Adrenal gland (tissue), 5 donors: ENCODE data around the gene SIK2.

Experiments
- POLR2A ChIP-seq, 2 donors: fragments of 450-650 bp; IDR thresholded peaks; one replicate each; pipeline ENCODE4 v1.6.1; 2017; ENCODE audit warnings: antibody characterized with exemption in 2 of 2, mild to moderate bottlenecking in 2 of 2, moderate library complexity in 1 of 2
- TF ChIP-seq, protein P1 (sequence below), 6 experiments: fragments of 450-650 bp in 4 of 6; fragments of 200-600 bp in 2 of 6; sonication (generic) in 1 of 6; IDR thresholded peaks; 1 replicate in 5 of 6; 2 replicates in 1 of 6; pipeline versions ENCODE4 v1.5.1 to v1.8.0; 2016 to 2021; ENCODE audit warnings: antibody characterized with exemption in 6 of 6, mild to moderate bottlenecking in 2 of 6, moderate library complexity in 1 of 6
- donor health status: DM: no; HTN: no; CAD: no.

DNA sequence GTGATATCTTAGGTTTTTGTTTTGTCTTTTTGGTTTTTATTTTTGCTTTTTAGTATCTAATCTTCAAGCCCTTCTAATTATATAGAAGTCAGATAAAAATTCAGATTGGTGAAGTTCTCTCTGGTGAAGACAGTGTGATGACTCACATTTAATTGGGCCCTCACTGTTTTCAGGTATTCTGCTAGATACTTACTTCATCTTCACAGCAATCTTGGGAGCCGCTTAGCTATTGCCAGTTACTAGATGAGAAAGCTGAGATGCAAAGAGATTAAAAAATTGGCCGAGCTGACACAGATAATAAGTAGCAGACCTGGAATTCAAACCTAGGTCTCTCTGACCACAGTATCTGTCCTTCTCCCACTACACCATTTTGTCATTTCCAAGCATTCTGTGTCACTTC lies 88.9 kb downstream of the SIK2 start:
- TF ChIP-seq, protein P1, sequence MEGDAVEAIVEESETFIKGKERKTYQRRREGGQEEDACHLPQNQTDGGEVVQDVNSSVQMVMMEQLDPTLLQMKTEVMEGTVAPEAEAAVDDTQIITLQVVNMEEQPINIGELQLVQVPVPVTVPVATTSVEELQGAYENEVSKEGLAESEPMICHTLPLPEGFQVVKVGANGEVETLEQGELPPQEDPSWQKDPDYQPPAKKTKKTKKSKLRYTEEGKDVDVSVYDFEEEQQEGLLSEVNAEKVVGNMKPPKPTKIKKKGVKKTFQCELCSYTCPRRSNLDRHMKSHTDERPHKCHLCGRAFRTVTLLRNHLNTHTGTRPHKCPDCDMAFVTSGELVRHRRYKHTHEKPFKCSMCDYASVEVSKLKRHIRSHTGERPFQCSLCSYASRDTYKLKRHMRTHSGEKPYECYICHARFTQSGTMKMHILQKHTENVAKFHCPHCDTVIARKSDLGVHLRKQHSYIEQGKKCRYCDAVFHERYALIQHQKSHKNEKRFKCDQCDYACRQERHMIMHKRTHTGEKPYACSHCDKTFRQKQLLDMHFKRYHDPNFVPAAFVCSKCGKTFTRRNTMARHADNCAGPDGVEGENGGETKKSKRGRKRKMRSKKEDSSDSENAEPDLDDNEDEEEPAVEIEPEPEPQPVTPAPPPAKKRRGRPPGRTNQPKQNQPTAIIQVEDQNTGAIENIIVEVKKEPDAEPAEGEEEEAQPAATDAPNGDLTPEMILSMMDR (IDR thresholded peaks at IDR 0.05): no peak
- TF ChIP-seq POLR2A (IDR thresholded peaks at IDR 0.05): no peak
